Keratinocyte (primary cell): Measurements from ENCODE around the gene SLFNL1.

ENCODE experiments used
- EZH2 ChIP-seq: IDR thresholded peaks from one replicate; pipeline ENCODE4 v1.6.1; 2012; ENCODE audit warnings: inconsistent platforms, mild to moderate bottlenecking, low read length, moderate library complexity
- TF ChIP-seq, protein P1 (sequence below), 3 experiments: IDR thresholded peaks in 1 of 3; conservative IDR thresholded peaks in 1 of 3; optimal IDR thresholded peaks in 1 of 3; 2 replicates in 2 of 3; 3 replicates in 1 of 3; pipeline versions ENCODE3 to v1.5.1; 2011; ENCODE audit warnings: low read length in 3 of 3, mild to moderate bottlenecking in 3 of 3, moderate library complexity in 2 of 3, control low read depth in 1 of 3, inconsistent platforms in 1 of 3; ENCODE audit not compliant: insufficient read depth in 2 of 3; ENCODE audit errors: extremely low read depth in 1 of 3

DNA sequence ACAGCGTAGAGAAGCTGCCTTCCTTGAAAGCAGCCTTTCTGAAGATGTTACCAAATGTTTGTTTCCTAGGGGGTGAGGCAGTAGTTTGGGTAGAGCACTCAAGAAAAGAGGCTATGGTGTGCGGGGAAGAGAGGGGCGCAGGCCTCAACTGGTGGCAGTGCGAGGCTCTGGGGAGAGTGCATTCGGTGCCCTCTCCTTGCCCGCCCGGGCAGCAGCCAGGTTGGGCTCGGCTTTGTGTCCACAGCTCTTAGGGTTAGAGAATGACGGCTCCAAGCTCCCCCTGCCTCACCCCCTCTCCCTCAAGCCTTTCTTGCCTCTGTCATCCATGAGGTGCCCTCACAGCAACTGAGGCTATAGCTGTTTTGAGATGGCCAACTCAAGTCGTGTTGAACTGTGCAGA, 899 bp upstream of the SLFNL1 start:
- TF ChIP-seq, protein P1, sequence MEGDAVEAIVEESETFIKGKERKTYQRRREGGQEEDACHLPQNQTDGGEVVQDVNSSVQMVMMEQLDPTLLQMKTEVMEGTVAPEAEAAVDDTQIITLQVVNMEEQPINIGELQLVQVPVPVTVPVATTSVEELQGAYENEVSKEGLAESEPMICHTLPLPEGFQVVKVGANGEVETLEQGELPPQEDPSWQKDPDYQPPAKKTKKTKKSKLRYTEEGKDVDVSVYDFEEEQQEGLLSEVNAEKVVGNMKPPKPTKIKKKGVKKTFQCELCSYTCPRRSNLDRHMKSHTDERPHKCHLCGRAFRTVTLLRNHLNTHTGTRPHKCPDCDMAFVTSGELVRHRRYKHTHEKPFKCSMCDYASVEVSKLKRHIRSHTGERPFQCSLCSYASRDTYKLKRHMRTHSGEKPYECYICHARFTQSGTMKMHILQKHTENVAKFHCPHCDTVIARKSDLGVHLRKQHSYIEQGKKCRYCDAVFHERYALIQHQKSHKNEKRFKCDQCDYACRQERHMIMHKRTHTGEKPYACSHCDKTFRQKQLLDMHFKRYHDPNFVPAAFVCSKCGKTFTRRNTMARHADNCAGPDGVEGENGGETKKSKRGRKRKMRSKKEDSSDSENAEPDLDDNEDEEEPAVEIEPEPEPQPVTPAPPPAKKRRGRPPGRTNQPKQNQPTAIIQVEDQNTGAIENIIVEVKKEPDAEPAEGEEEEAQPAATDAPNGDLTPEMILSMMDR (optimal IDR thresholded peaks at IDR 0.05 in 1 of 3, IDR thresholded peaks at IDR 0.05 in 1 of 3, conservative IDR thresholded peaks at IDR 0.05 in 1 of 3; ENCODE audit: extremely low read depth in 1 of 3, insufficient read depth in 2 of 3, low read length in 3 of 3): no peak
- TF ChIP-seq EZH2: no peak
